ENCODE data around the gene TEX19. TPM values are rescaled to one million over a fixed set of nuclear protein-coding genes. Genes with fewer than 3 reads are reported as not detected.

The TEX19 gene
- total and polyA plus RNA-seq, 9 of the 15 experiments (the other 6 are each of a cell fraction or from before 2014, with no cell fraction given) = 0.10 to 4.9 (median 1.9) TPM

DNA sequence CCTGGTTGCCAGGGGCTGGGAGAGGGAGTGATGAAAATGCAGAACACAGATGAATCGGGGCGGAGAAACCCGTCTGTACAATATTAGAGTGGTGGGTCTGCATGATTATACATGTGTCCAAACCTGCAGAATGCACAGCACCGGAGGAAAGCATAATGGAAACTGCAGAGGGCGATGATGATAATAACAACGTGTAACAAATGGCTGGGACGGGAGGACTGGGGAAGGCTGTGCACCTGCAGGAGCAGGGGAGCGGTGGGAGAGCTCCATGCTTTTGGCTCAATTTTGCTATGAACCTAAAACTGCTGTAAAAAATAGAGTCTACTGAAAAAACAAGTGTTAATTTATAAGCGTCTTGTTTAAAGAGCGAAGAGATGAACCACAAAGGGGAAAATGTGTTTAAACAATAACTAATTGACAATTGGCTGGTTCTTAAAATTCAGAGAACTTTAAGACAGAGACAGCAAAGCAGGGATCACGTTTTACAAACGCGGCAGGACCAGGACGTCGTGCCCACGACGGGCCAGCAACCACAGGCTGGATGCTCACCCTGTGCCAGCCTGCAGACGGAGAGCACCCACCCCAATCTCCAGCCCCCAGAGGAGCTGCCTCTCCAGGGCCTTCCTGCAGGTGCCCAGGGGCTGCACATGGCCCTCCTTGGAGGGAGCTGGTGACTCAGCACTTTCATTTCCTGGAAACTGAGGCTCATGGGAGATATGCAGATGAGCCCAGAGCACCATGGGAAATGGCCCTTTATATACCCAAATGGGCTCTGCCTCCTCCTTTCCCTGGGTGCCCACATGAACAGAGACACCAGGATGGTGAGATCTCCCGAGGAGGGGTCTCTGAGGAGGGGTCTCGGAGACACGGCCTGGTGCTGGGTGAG lies at the start of gene TEX19 (continued):
- TF ChIP-seq, protein P1, sequence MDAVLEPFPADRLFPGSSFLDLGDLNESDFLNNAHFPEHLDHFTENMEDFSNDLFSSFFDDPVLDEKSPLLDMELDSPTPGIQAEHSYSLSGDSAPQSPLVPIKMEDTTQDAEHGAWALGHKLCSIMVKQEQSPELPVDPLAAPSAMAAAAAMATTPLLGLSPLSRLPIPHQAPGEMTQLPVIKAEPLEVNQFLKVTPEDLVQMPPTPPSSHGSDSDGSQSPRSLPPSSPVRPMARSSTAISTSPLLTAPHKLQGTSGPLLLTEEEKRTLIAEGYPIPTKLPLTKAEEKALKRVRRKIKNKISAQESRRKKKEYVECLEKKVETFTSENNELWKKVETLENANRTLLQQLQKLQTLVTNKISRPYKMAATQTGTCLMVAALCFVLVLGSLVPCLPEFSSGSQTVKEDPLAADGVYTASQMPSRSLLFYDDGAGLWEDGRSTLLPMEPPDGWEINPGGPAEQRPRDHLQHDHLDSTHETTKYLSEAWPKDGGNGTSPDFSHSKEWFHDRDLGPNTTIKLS (IDR thresholded peaks at IDR 0.05; ENCODE audit: borderline replicate concordance, low read depth) = peak; percentile 78; the same call in 1 of the 2 replicates
- TF ChIP-seq FOXK1 (CRISPR knock-in tag; IDR thresholded peaks at IDR 0.05; ENCODE audit: borderline replicate concordance) (peak; percentile 95; the same call in 1 of the 2 replicates), ZNF175 (CRISPR knock-in tag; IDR thresholded peaks at IDR 0.05; ENCODE audit: low read depth) (no peak), ZNF217 (CRISPR knock-in tag; IDR thresholded peaks at IDR 0.05) (no peak), ZNF75A (CRISPR knock-in tag; IDR thresholded peaks at IDR 0.05) (no peak), TOE1 (IDR thresholded peaks at IDR 0.05; ENCODE audit: borderline replicate concordance) (peak; percentile 53; the same call in 1 of the 2 replicates), TOE1 (CRISPR knock-in tag; IDR thresholded peaks at IDR 0.05; ENCODE audit: borderline replicate concordance, low read depth) (0 out of 2 replicates have a peak, but pooled peaks have one; percentile 31), ZNF263 (CRISPR knock-in tag; IDR thresholded peaks at IDR 0.05; ENCODE audit: borderline replicate concordance) (no peak), HMG20A (CRISPR knock-in tag; conservative IDR thresholded peaks at IDR 0.05) (no peak), SREBF1 (IDR thresholded peaks at IDR 0.05; ENCODE audit: borderline replicate concordance, low read depth, low read length) (no peak), ZNF778 (CRISPR knock-in tag; IDR thresholded peaks at IDR 0.05) (no peak), POU5F1 (IDR thresholded peaks at IDR 0.05; ENCODE audit: borderline replicate concordance, low read depth, low read length, partially characterized antibody) (no peak), THRAP3 (IDR thresholded peaks at IDR 0.05; ENCODE audit: borderline replicate concordance) (no peak), BRF1 (IDR thresholded peaks at IDR 0.05; ENCODE audit: borderline replicate concordance, extremely low read depth, insufficient read length) (no peak), ZNF224 (CRISPR knock-in tag; IDR thresholded peaks at IDR 0.05) (peak; percentile 50; the same call in 1 of the 2 replicates), MIER1 (IDR thresholded peaks at IDR 0.05; ENCODE audit: low read depth) (no peak)
- TF ChIP-seq, protein P2, sequence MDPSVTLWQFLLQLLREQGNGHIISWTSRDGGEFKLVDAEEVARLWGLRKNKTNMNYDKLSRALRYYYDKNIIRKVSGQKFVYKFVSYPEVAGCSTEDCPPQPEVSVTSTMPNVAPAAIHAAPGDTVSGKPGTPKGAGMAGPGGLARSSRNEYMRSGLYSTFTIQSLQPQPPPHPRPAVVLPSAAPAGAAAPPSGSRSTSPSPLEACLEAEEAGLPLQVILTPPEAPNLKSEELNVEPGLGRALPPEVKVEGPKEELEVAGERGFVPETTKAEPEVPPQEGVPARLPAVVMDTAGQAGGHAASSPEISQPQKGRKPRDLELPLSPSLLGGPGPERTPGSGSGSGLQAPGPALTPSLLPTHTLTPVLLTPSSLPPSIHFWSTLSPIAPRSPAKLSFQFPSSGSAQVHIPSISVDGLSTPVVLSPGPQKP (CRISPR knock-in tag; IDR thresholded peaks at IDR 0.05) = no peak
- TF ChIP-seq, protein P3, sequence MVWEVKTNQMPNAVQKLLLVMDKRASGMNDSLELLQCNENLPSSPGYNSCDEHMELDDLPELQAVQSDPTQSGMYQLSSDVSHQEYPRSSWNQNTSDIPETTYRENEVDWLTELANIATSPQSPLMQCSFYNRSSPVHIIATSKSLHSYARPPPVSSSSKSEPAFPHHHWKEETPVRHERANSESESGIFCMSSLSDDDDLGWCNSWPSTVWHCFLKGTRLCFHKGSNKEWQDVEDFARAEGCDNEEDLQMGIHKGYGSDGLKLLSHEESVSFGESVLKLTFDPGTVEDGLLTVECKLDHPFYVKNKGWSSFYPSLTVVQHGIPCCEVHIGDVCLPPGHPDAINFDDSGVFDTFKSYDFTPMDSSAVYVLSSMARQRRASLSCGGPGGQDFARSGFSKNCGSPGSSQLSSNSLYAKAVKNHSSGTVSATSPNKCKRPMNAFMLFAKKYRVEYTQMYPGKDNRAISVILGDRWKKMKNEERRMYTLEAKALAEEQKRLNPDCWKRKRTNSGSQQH (CRISPR knock-in tag; IDR thresholded peaks at IDR 0.05) = no peak
- TF ChIP-seq, protein P4, sequence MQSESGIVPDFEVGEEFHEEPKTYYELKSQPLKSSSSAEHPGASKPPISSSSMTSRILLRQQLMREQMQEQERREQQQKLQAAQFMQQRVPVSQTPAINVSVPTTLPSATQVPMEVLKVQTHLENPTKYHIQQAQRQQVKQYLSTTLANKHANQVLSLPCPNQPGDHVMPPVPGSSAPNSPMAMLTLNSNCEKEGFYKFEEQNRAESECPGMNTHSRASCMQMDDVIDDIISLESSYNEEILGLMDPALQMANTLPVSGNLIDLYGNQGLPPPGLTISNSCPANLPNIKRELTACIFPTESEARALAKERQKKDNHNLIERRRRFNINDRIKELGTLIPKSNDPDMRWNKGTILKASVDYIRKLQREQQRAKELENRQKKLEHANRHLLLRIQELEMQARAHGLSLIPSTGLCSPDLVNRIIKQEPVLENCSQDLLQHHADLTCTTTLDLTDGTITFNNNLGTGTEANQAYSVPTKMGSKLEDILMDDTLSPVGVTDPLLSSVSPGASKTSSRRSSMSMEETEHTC (IDR thresholded peaks at IDR 0.05) = no peak
- TF ChIP-seq, protein P5, sequence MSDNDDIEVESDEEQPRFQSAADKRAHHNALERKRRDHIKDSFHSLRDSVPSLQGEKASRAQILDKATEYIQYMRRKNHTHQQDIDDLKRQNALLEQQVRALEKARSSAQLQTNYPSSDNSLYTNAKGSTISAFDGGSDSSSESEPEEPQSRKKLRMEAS (CRISPR knock-in tag; IDR thresholded peaks at IDR 0.05) = peak; percentile 93
